Astrocyte (in vitro differentiated cells and primary cell): ENCODE results near the gene SARDH. TPM values are rescaled to one million over a fixed set of nuclear protein-coding genes. Genes with fewer than 3 reads are reported as not detected.

Source experiments
- DNase-seq: peaks from one replicate; pipeline ENCODE4 v3.0.0-alpha.2; 2010; ENCODE audit warnings: low read depth
- FAIRE-seq: peaks from 2 replicates; lab custom pipeline; 2011; peaks lifted over from hg19 to GRCh38; lab: Jason Lieb, UNC
- H2AFZ ChIP-seq: 2 replicates; pipeline ENCODE4 v1.6.0; 2012; ENCODE audit warnings: low read depth, low read length, inconsistent platforms
- H3K27ac ChIP-seq: 2 replicates; pipeline ENCODE4 v1.5.1; 2011; ENCODE audit warnings: low read depth, low read length, inconsistent platforms
- H3K27me3 ChIP-seq: 2 replicates; pipeline ENCODE4 v1.6.0; 2011; ENCODE audit warnings: low read length, inconsistent platforms; ENCODE audit not compliant: insufficient read depth
- H3K36me3 ChIP-seq: 2 replicates; pipeline ENCODE4 v1.5.1; 2011; ENCODE audit warnings: low read length, inconsistent platforms; ENCODE audit not compliant: insufficient read depth
- H3K4me1 ChIP-seq: 2 replicates; pipeline ENCODE4 v1.5.1; 2011; ENCODE audit warnings: low read length, inconsistent platforms; ENCODE audit not compliant: insufficient read depth
- H3K4me2 ChIP-seq: 2 replicates; pipeline ENCODE4 v1.6.0; 2012; ENCODE audit warnings: low read length, inconsistent platforms
- H3K4me3 ChIP-seq: 2 replicates; pipeline ENCODE4 v1.5.1; 2011; ENCODE audit warnings: low read depth, mild to moderate bottlenecking, low read length, inconsistent platforms; ENCODE audit not compliant: insufficient read depth
- H3K79me2 ChIP-seq: 2 replicates; pipeline ENCODE4 v1.6.0; 2012; ENCODE audit warnings: mild to moderate bottlenecking, low read length, inconsistent platforms; ENCODE audit not compliant: insufficient read depth
- H3K9ac ChIP-seq: 2 replicates; pipeline ENCODE4 v1.6.0; 2012; ENCODE audit warnings: mild to moderate bottlenecking, low read length, inconsistent platforms
- H3K9me3 ChIP-seq: 2 replicates; pipeline ENCODE4 v1.5.1; 2012; ENCODE audit warnings: low read depth, mild to moderate bottlenecking, low read length, inconsistent platforms; ENCODE audit not compliant: insufficient read depth
- H4K20me1 ChIP-seq: 2 replicates; pipeline ENCODE4 v1.6.0; 2012; ENCODE audit warnings: low read length, inconsistent platforms; ENCODE audit not compliant: insufficient read depth
- H3K27ac Mint-ChIP-seq: one replicate; pipeline ENCODE4 v1.8.0; 2021; ENCODE audit warnings: mild to moderate bottlenecking, mixed read lengths; ENCODE audit not compliant: unreplicated experiment
- H3K27me3 Mint-ChIP-seq: one replicate; pipeline ENCODE4 v1.8.0; 2021; ENCODE audit warnings: low read depth, mixed read lengths; ENCODE audit not compliant: unreplicated experiment
- H3K36me3 Mint-ChIP-seq: one replicate; pipeline ENCODE4 v1.8.0; 2021; ENCODE audit warnings: low read depth, mixed read lengths; ENCODE audit not compliant: unreplicated experiment
- H3K4me1 Mint-ChIP-seq: one replicate; pipeline ENCODE4 v1.8.0; 2021; ENCODE audit warnings: low read depth, mixed read lengths; ENCODE audit not compliant: unreplicated experiment
- H3K4me3 Mint-ChIP-seq: one replicate; pipeline ENCODE4 v1.8.0; 2021; ENCODE audit warnings: mild to moderate bottlenecking, moderate library complexity, mixed read lengths; ENCODE audit not compliant: unreplicated experiment
- H3K9me3 Mint-ChIP-seq: one replicate; pipeline ENCODE4 v1.8.0; 2021; ENCODE audit warnings: mild to moderate bottlenecking, mixed read lengths; ENCODE audit not compliant: unreplicated experiment
- CTCF ChIP-seq: IDR thresholded peaks from 2 replicates; pipeline ENCODE4 v1.5.1; 2011; ENCODE audit warnings: low read depth, mild to moderate bottlenecking, inconsistent platforms, low read length, moderate library complexity; ENCODE audit not compliant: insufficient read depth
- EZH2 ChIP-seq: IDR thresholded peaks from 2 replicates; pipeline ENCODE4 v1.6.1; 2012; ENCODE audit warnings: mild to moderate bottlenecking, low read length, inconsistent platforms; ENCODE audit not compliant: insufficient read depth
- total RNA-seq: library from RNA; stranded (reverse); gene quantifications from 2 replicates; pipeline ENCODE4 v1.2.1, GENCODE V29; 2021

SARDH gene
- total RNA-seq, 1 donor from 2014 or later: 2.8 TPM

DNA sequence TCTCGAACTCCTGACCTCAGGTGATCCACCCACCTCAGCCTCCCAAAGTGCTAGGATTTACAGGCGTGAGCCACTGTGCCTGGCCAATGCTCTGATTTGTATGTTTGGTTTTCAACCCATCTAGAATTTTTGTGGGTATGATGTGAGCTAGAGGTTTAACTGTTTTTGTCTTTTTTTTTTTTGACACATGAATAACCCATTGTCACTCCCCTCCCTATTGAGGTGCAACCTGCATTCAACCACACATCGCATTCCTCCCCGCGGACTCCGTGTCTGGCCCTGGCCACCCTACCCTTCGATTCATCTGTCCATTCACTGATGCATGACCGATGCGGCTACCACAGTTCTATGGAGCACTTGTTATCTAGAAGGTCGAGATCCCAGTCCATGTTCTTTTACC is 119.4 kb downstream of the SARDH start:
- Mint-ChIP-seq H3K9me3 (peaks cover 6% of the 10 kb centered on the region), H3K27ac (no peak overlapping the region), H3K27me3 (peaks cover 82% of the 10 kb centered on the region), H3K36me3 (peaks cover 3% of the 10 kb centered on the region), H3K4me1 (peaks cover 3% of the 10 kb centered on the region), H3K4me3 (no peak overlapping the region)
- no peaks in the 10 kb centered on the region for H3K9me3 ChIP-seq
- TF ChIP-seq EZH2 (no peak), CTCF (no peak)
- DNase-seq (no peak), FAIRE-seq (no peak)
- H2AFZ ChIP-seq: no peak overlapping the region
- H3K9ac ChIP-seq: no peak overlapping the region
- H3K4me1 ChIP-seq: no peaks in the 10 kb centered on the region
- no peak overlapping the region for H3K4me3 ChIP-seq
- H3K4me2 ChIP-seq: no peak overlapping the region
- no peak overlapping the region for H3K27ac ChIP-seq
- no peaks in the 10 kb centered on the region for H3K79me2 ChIP-seq
- no peaks in the 10 kb centered on the region for H4K20me1 ChIP-seq
- no peaks in the 10 kb centered on the region for H3K36me3 ChIP-seq
- H3K27me3 ChIP-seq: peaks cover 52% of the 10 kb centered on the region

GRCh38 chr9:133616643-133617405 is 121.3 kb downstream of the SARDH start:
- H3K4me1 Mint-ChIP-seq: peaks cover 3% of the 10 kb centered on the region
- DNase-seq (no peak), FAIRE-seq (no peak)
- Histone ChIP-seq H3K36me3 (no peaks in the 10 kb centered on the region), H3K4me1 (no peaks in the 10 kb centered on the region), H3K9ac (no peak overlapping the region), H3K4me3 (no peak overlapping the region), H3K79me2 (no peaks in the 10 kb centered on the region), H3K27ac (no peak overlapping the region), H2AFZ (no peak overlapping the region), H3K9me3 (no peaks in the 10 kb centered on the region), H3K4me2 (no peak overlapping the region), H4K20me1 (no peaks in the 10 kb centered on the region), H3K27me3 (peaks cover 51% of the 10 kb centered on the region)
- H3K4me3 Mint-ChIP-seq: no peak overlapping the region
- H3K27me3 Mint-ChIP-seq: peaks cover 85% of the 10 kb centered on the region
- no peak for TF ChIP-seq EZH2
- TF ChIP-seq CTCF: no peak
- H3K27ac Mint-ChIP-seq: no peak overlapping the region
- peaks cover 7% of the 10 kb centered on the region for H3K9me3 Mint-ChIP-seq
- H3K36me3 Mint-ChIP-seq: peaks cover 3% of the 10 kb centered on the region

DNA sequence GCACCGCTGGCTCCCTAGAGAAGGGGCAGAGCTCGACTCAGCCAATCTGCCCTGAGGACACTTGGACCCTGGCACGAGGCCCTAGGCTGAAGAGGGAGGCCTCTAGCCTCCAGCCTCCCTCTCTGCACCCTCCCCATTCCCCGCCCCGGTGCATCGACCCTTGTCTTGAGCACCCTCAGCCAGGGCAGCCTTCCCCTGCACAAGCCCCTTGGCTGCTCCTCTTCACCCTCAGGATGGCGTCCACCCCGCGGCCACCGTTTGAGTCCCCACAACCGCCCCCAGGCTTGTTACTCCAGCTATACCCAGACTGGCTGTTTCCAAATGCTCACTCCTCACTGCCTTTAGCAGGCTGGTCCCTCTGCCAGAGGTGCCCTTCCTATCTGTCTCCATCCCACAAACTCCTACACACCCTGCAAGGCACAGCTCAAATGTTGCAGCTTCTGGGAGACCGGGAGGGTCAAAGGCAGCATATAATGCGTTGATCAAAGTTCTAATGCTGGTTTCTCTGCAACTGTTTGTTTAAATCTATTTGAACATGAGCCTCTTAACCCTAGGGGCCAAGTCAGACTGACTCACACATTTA is 122.5 kb downstream of the SARDH start:
- FAIRE-seq: no peak

More for the DNA sequence above, 122.5 kb downstream of the SARDH start:
- Mint-ChIP-seq H3K4me1 (peaks cover 3% of the 10 kb centered on the region), H3K4me3 (no peak overlapping the region), H3K36me3 (peaks cover 3% of the 10 kb centered on the region), H3K27ac (no peak overlapping the region), H3K27me3 (peaks cover 85% of the 10 kb centered on the region), H3K9me3 (peaks cover 3% of the 10 kb centered on the region)
- TF ChIP-seq EZH2 (no peak), CTCF (no peak)
- Histone ChIP-seq H3K27ac (no peak overlapping the region), H3K4me1 (no peaks in the 10 kb centered on the region), H3K9me3 (no peaks in the 10 kb centered on the region), H3K79me2 (no peaks in the 10 kb centered on the region), H2AFZ (no peak overlapping the region), H3K4me2 (no peak overlapping the region), H3K36me3 (no peaks in the 10 kb centered on the region), H4K20me1 (no peaks in the 10 kb centered on the region), H3K9ac (no peak overlapping the region), H3K4me3 (no peak overlapping the region), H3K27me3 (peaks cover 50% of the 10 kb centered on the region)
- DNase-seq: no peak
